Tibial artery (tissue), 4 donors: Measurements from ENCODE around the gene BCAR3.

Source experiments
- DNase-seq, 2 donors: peaks; one replicate each; pipeline ENCODE4 v3.0.0-alpha.2; 2019
- H3K27ac ChIP-seq, 2 donors: fragments of 200-600 bp; sonication (generic) in 1 of 2; 1 replicate in 1 of 2; 2 replicates in 1 of 2; pipeline ENCODE4 v1.5.1; 2018 to 2019; ENCODE audit warnings: mild to moderate bottlenecking in 1 of 2
- H3K27me3 ChIP-seq, 2 donors: fragments of 200-600 bp; sonication (generic) in 1 of 2; one replicate each; pipeline versions ENCODE4 v1.5.1 to v1.6.0; 2016 to 2019
- H3K36me3 ChIP-seq, 3 donors: fragments of 200-600 bp; sonication (generic) in 2 of 3; one replicate each; pipeline ENCODE4 v1.5.1; 2016 to 2019; ENCODE audit warnings: mild to moderate bottlenecking in 2 of 3
- H3K4me1 ChIP-seq, 4 donors: fragments of 200-600 bp; sonication (generic) in 2 of 4; 1 replicate in 3 of 4; 2 replicates in 1 of 4; pipeline ENCODE4 v1.5.1; 2016 to 2019
- H3K4me3 ChIP-seq, 2 donors: fragments of 200-600 bp; sonication (generic) in 1 of 2; 1 replicate in 1 of 2; 2 replicates in 1 of 2; pipeline ENCODE4 v1.5.1; 2018 to 2019; ENCODE audit warnings: mild to moderate bottlenecking in 2 of 2
- H3K9me3 ChIP-seq, 3 donors: fragments of 200-600 bp; sonication (generic) in 1 of 3; one replicate each; pipeline ENCODE4 v1.5.1; 2016 to 2019
- intact Hi-C: fragments of 100-400 bp; cut with DNase I; formaldehyde crosslinking; loops from one replicate; pipeline ENCODE4 v1.15.0; 2023; ENCODE audit warnings: low total_unique reads
- TF ChIP-seq, protein P1 (sequence below), 2 experiments: fragments of 200-600 bp in 1 of 2; fragments of 450-650 bp in 1 of 2; IDR thresholded peaks; one replicate each; pipeline ENCODE4 v1.5.1; 2017 to 2019; ENCODE audit warnings: antibody characterized with exemption in 2 of 2, mild to moderate bottlenecking in 1 of 2, moderate library complexity in 1 of 2

BCAR3 gene

DNA sequence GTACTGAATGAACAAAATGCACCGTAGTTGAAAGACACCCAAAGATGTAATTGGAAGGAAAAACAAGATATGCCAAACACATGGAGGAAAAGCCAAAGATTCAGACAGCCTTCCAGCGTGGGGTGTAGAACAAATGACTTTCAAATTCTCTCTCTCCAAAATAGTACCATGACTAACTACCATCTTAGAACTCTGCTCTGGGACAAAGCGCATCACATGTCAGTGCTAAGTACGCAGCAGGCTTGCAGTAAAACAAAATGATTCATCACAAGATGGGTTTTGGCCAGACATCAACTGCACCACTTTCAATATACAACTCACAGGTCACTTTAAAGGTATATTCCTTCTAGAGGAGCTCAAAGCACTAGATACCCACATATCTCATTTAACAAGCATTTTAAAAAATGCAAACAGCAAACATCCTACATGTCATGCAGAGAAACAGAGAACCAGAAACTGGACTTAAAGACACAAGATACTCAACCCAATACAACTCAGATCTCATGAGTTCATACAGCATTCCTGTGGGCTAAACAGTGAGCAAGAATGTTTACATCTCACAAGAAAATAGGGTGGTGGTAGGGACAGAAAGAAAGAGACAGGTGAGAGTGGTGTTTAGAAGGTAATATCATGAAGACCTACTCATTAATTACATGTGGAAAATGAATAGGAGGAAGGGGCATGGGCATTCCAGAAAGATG, 75.7 kb downstream of the BCAR3 start:
- TF ChIP-seq, protein P1, sequence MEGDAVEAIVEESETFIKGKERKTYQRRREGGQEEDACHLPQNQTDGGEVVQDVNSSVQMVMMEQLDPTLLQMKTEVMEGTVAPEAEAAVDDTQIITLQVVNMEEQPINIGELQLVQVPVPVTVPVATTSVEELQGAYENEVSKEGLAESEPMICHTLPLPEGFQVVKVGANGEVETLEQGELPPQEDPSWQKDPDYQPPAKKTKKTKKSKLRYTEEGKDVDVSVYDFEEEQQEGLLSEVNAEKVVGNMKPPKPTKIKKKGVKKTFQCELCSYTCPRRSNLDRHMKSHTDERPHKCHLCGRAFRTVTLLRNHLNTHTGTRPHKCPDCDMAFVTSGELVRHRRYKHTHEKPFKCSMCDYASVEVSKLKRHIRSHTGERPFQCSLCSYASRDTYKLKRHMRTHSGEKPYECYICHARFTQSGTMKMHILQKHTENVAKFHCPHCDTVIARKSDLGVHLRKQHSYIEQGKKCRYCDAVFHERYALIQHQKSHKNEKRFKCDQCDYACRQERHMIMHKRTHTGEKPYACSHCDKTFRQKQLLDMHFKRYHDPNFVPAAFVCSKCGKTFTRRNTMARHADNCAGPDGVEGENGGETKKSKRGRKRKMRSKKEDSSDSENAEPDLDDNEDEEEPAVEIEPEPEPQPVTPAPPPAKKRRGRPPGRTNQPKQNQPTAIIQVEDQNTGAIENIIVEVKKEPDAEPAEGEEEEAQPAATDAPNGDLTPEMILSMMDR (IDR thresholded peaks at IDR 0.05), result no peak
- Histone ChIP-seq H3K27me3 (no peaks in the 10 kb centered on the region), H3K4me3 (no peak overlapping the region), H3K36me3 (no peaks in the 10 kb centered on the region), H3K4me1 (peaks cover 0 to 75% (median 52%) of the 10 kb centered on the region in 4 donors), H3K27ac (peak overlapping the region; percentile 13 to 90), H3K9me3 (no peaks in the 10 kb centered on the region)
- intact Hi-C loops, result no loop called here
- no peak for DNase-seq

GRCh38 chr1:93605026-93605568, 76.5 kb downstream of the BCAR3 start:
- Histone ChIP-seq H3K4me1 (peaks cover 0 to 75% (median 53%) of the 10 kb centered on the region in 4 donors), H3K9me3 (no peaks in the 10 kb centered on the region), H3K4me3 (no peak overlapping the region), H3K27me3 (no peaks in the 10 kb centered on the region), H3K36me3 (no peaks in the 10 kb centered on the region), H3K27ac (no peak overlapping the region)
- TF ChIP-seq, protein P1 (IDR thresholded peaks at IDR 0.05), result no peak
- DNase-seq, result no peak
- intact Hi-C loops, result no loop called here

DNA sequence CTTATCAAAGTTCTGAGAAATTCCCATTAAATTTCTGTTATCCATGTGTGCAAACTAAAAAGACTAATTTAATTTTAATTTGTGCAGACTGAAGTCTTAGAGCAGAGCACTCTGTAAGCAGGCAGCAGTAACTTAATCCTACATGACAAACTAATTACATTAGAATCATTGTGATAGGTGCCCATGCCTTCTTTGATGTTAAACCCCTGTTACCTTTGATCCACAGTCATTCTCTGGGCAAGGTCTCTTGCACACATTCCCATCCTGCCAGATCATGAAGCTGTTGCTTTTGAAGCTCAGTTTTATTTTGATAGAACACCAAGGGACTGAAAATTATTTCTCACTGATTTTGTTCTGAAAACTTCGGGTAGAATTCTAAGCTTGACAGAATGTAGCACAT, 77.2 kb downstream of the BCAR3 start:
- Histone ChIP-seq H3K27me3 (no peaks in the 10 kb centered on the region), H3K4me1 (peaks cover 0 to 75% (median 51%) of the 10 kb centered on the region in 4 donors), H3K4me3 (no peak overlapping the region), H3K27ac (no peak overlapping the region), H3K36me3 (no peaks in the 10 kb centered on the region), H3K9me3 (no peaks in the 10 kb centered on the region)
- intact Hi-C loops, result no loop called here
- TF ChIP-seq, protein P1 (IDR thresholded peaks at IDR 0.05), result no peak
- no peak for DNase-seq

GRCh38 chr1:93603601-93604000, 78.0 kb downstream of the BCAR3 start:
- Histone ChIP-seq H3K27me3 (no peaks in the 10 kb centered on the region), H3K9me3 (no peaks in the 10 kb centered on the region), H3K27ac (no peak overlapping the region), H3K36me3 (no peaks in the 10 kb centered on the region), H3K4me1 (peaks cover 0 to 75% (median 49%) of the 10 kb centered on the region in 4 donors), H3K4me3 (no peak overlapping the region)
- no peak for DNase-seq
- intact Hi-C loops, result no loop called here
- TF ChIP-seq, protein P1 (IDR thresholded peaks at IDR 0.05), result no peak

- TF ChIP-seq, protein P1 (IDR thresholded peaks at IDR 0.05), result no peak
- H3K4me3 ChIP-seq, result no peak overlapping the region
- DNase-seq, result no peak
- no peaks in the 10 kb centered on the region for H3K27me3 ChIP-seq
- no peaks in the 10 kb centered on the region for H3K36me3 ChIP-seq
- H3K27ac ChIP-seq, result no peak overlapping the region
- H3K4me1 ChIP-seq, result peaks cover 0 to 75% (median 49%) of the 10 kb centered on the region in 4 donors
- intact Hi-C loops, result no loop called here
- H3K9me3 ChIP-seq, result no peaks in the 10 kb centered on the region
Observed at GRCh38 chr1:93603106-93603505, 78.5 kb downstream of the BCAR3 start.
